Hematopoietic multipotent progenitor cell treated with erythropoietin and hydrocortisone succinate and interleukin-3 and kit ligand, for 17 days (in vitro differentiated cells): ENCODE data around the gene ZDHHC20.

Experiments used
- DNase-seq: peaks from one replicate; pipeline ENCODE4 v3.0.0-alpha.2; 2015; ENCODE audit warnings: low spot score

ZDHHC20 gene

GRCh38 chr13:21361706-21362105, 97.4 kb downstream of the ZDHHC20 start:
- no peak for DNase-seq

GRCh38 chr13:21361123-21361522, 98.0 kb downstream of the ZDHHC20 start:
- DNase-seq, result no peak

GRCh38 chr13:21360463-21360862, 98.6 kb downstream of the ZDHHC20 start:
- DNase-seq, result no peak

GRCh38 chr13:21359855-21360254, 99.2 kb downstream of the ZDHHC20 start:
- DNase-seq, result no peak

GRCh38 chr13:21355304-21355703, 103.8 kb downstream of the ZDHHC20 start:
- DNase-seq, result no peak

- no peak for DNase-seq
Observed at GRCh38 chr13:21354721-21355120, 104.4 kb downstream of the ZDHHC20 start.

GRCh38 chr13:21348488-21349120, 110.5 kb downstream of the ZDHHC20 start:
- DNase-seq, result no peak

GRCh38 chr13:21347753-21348318, 111.3 kb downstream of the ZDHHC20 start:
- no peak for DNase-seq

GRCh38 chr13:21344662-21345176, 114.4 kb downstream of the ZDHHC20 start:
- DNase-seq, result no peak

- DNase-seq, result no peak
Observed at GRCh38 chr13:21343659-21344058, 115.4 kb downstream of the ZDHHC20 start.

GRCh38 chr13:21342699-21343442, 116.2 kb downstream of the ZDHHC20 start:
- no peak for DNase-seq

GRCh38 chr13:21341637-21342422, 117.3 kb downstream of the ZDHHC20 start:
- DNase-seq, result no peak

- no peak for DNase-seq
Observed at GRCh38 chr13:21338639-21339278, 120.3 kb downstream of the ZDHHC20 start.

GRCh38 chr13:21338156-21338555, 120.9 kb downstream of the ZDHHC20 start:
- peak; percentile 9 for DNase-seq

- no peak for DNase-seq
Observed at GRCh38 chr13:21336609-21337349, 122.3 kb downstream of the ZDHHC20 start.

- no peak for DNase-seq
Observed at GRCh38 chr13:21333186-21333585, 125.9 kb downstream of the ZDHHC20 start.

GRCh38 chr13:21330126-21330861, 128.8 kb downstream of the ZDHHC20 start:
- DNase-seq, result no peak

GRCh38 chr13:21328836-21329477, 130.1 kb downstream of the ZDHHC20 start:
- no peak for DNase-seq

GRCh38 chr13:21328201-21328600, 130.9 kb downstream of the ZDHHC20 start:
- DNase-seq, result no peak
